Measurements from ENCODE around the gene CYP3A4.

DNA sequence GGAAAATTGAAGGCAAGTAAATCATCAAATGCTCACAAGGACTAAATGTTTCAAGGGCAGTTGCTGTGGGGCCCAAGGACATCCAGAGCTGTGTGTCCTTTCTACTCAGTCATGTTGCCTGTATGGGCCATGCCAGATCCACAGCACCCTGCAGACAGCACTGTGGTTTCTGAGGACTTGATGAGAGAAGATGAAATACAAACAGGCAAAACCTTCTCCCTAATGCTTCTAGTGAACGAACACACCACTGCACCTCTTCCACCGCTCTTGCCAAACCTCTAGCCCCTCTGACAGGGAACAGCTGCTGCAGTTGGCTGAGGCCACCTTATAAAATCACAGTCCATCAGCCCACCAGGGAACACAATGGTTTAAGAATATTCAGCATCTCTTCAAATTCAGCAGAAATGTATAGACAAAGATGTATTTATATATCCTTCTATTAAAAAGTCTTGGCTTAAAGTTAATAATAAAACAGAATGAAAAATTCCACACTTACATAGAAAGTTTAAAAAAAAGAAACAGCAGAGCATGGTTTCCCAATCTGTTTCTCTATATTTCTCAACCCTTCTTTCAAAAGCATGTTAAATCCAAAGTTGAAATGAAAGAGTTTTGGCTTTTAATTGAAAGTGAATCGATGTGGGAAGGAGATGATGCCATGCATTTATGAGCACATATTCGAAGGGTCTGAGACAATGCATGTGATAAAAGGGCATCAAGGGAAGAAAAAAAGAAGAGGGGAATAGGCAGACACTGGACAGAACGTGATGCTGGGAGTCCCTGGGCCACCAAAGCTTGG is 63.0 kb downstream of the CYP3A4 start:
- TF ChIP-seq SIN3A (IDR thresholded peaks at IDR 0.05; ENCODE audit: borderline replicate concordance, insufficient read depth, low read length) (no peak), POLR2AphosphoS5 (IDR thresholded peaks at IDR 0.05; ENCODE audit: low read depth, low read length) (no peak)
- TF ChIP-seq, protein P1, sequence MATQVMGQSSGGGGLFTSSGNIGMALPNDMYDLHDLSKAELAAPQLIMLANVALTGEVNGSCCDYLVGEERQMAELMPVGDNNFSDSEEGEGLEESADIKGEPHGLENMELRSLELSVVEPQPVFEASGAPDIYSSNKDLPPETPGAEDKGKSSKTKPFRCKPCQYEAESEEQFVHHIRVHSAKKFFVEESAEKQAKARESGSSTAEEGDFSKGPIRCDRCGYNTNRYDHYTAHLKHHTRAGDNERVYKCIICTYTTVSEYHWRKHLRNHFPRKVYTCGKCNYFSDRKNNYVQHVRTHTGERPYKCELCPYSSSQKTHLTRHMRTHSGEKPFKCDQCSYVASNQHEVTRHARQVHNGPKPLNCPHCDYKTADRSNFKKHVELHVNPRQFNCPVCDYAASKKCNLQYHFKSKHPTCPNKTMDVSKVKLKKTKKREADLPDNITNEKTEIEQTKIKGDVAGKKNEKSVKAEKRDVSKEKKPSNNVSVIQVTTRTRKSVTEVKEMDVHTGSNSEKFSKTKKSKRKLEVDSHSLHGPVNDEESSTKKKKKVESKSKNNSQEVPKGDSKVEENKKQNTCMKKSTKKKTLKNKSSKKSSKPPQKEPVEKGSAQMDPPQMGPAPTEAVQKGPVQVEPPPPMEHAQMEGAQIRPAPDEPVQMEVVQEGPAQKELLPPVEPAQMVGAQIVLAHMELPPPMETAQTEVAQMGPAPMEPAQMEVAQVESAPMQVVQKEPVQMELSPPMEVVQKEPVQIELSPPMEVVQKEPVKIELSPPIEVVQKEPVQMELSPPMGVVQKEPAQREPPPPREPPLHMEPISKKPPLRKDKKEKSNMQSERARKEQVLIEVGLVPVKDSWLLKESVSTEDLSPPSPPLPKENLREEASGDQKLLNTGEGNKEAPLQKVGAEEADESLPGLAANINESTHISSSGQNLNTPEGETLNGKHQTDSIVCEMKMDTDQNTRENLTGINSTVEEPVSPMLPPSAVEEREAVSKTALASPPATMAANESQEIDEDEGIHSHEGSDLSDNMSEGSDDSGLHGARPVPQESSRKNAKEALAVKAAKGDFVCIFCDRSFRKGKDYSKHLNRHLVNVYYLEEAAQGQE (IDR thresholded peaks at IDR 0.05; ENCODE audit: insufficient read depth in 1 of 2, low read depth in 2 of 2, low read length in 2 of 2) = no peak

All from PFSK-1 (cell line).